K562 (cell line): ENCODE measurements around the gene NTN3.

Source experiments
- POLR3A ChIP-seq: IDR thresholded peaks from 2 replicates; pipeline ENCODE4 v1.6.1; 2011; ENCODE audit warnings: borderline replicate concordance, mild to moderate bottlenecking, moderate library complexity; ENCODE audit not compliant: insufficient read length, insufficient read depth; ENCODE audit errors: extremely low read depth
- TF ChIP-seq, protein P1 (sequence below), 3 experiments: IDR thresholded peaks in 2 of 3; conservative IDR thresholded peaks in 1 of 3; 2 replicates each; pipeline ENCODE4 v1.5.1; 2011 to 2012; ENCODE audit warnings: low read length in 3 of 3, mild to moderate bottlenecking in 3 of 3, control low read depth in 2 of 3, improper control_type of control experiment in 1 of 3, inconsistent platforms in 1 of 3, low read depth in 1 of 3, mixed read lengths in 1 of 3, moderate library complexity in 1 of 3; ENCODE audit not compliant: insufficient read depth in 2 of 3

- no peak for TF ChIP-seq POLR3A
- TF ChIP-seq, protein P1, sequence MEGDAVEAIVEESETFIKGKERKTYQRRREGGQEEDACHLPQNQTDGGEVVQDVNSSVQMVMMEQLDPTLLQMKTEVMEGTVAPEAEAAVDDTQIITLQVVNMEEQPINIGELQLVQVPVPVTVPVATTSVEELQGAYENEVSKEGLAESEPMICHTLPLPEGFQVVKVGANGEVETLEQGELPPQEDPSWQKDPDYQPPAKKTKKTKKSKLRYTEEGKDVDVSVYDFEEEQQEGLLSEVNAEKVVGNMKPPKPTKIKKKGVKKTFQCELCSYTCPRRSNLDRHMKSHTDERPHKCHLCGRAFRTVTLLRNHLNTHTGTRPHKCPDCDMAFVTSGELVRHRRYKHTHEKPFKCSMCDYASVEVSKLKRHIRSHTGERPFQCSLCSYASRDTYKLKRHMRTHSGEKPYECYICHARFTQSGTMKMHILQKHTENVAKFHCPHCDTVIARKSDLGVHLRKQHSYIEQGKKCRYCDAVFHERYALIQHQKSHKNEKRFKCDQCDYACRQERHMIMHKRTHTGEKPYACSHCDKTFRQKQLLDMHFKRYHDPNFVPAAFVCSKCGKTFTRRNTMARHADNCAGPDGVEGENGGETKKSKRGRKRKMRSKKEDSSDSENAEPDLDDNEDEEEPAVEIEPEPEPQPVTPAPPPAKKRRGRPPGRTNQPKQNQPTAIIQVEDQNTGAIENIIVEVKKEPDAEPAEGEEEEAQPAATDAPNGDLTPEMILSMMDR (IDR thresholded peaks at IDR 0.05 in 2 of 3, conservative IDR thresholded peaks at IDR 0.05 in 1 of 3; ENCODE audit: insufficient read depth in 2 of 3, low read depth in 1 of 3, low read length in 3 of 3): no peak
These were observed 4.2 kb upstream of the NTN3 start for GRCh38 chr16:2466667-2467527.
